ENCODE data around the gene LMBRD1.

DNA sequence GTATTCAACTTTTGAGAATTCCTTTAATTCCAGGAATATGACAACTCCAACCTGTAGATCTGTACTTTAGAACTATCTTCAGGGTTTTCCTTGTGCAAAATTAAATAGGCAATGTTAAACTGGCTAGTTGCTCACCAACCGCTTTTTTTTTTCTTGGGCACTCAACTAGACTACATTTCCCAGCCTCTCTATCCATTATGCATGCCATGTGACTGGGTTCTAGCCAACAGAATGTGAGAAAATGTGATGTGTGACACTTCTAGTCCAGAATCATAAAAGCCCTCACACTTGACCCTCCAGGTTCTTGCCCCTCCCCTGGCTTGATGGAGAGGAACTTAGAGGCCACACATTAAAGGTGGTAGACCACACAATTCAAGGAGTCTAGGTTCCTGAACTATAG lies 166.0 kb downstream of the LMBRD1 start:
- TF ChIP-seq, protein P1, sequence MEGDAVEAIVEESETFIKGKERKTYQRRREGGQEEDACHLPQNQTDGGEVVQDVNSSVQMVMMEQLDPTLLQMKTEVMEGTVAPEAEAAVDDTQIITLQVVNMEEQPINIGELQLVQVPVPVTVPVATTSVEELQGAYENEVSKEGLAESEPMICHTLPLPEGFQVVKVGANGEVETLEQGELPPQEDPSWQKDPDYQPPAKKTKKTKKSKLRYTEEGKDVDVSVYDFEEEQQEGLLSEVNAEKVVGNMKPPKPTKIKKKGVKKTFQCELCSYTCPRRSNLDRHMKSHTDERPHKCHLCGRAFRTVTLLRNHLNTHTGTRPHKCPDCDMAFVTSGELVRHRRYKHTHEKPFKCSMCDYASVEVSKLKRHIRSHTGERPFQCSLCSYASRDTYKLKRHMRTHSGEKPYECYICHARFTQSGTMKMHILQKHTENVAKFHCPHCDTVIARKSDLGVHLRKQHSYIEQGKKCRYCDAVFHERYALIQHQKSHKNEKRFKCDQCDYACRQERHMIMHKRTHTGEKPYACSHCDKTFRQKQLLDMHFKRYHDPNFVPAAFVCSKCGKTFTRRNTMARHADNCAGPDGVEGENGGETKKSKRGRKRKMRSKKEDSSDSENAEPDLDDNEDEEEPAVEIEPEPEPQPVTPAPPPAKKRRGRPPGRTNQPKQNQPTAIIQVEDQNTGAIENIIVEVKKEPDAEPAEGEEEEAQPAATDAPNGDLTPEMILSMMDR (conservative IDR thresholded peaks at IDR 0.05): no peak
- TF ChIP-seq ZFX (IDR thresholded peaks at IDR 0.05): no peak

Measured in C4-2B (cell line).